Smooth muscle cell (in vitro differentiated cells): Measurements from ENCODE around the gene ZDHHC8. TPM values are rescaled to one million over a fixed set of nuclear protein-coding genes. Genes with fewer than 3 reads are reported as not detected.

Experiments
- DNase-seq: peaks from one replicate; lab custom pipeline; 2025; ENCODE audit not compliant: unreplicated experiment; lab: John Stamatoyannopoulos, UW
- H2AFZ ChIP-seq: fragments of 200-600 bp; sonication (generic); 2 replicates; pipeline ENCODE4 v1.6.0; 2016; ENCODE audit warnings: antibody characterized with exemption, low read depth, mild to moderate bottlenecking
- H3F3A ChIP-seq: fragments of 200-600 bp; sonication (generic); 2 replicates; pipeline ENCODE4 v1.6.0; 2017; ENCODE audit warnings: antibody characterized with exemption, low read depth
- H3K27ac ChIP-seq: fragments of 200-600 bp; sonication (generic); 2 replicates; pipeline ENCODE4 v1.5.1; 2016; ENCODE audit warnings: low read depth, mild to moderate bottlenecking
- H3K27me3 ChIP-seq: fragments of 200-600 bp; sonication (generic); 2 replicates; pipeline ENCODE4 v1.6.1; 2016; ENCODE audit warnings: low read depth, mild to moderate bottlenecking
- H3K36me3 ChIP-seq: fragments of 200-600 bp; sonication (generic); 2 replicates; pipeline ENCODE4 v1.5.1; 2016; ENCODE audit warnings: low read depth
- H3K4me1 ChIP-seq: fragments of 200-600 bp; sonication (generic); 2 replicates; pipeline ENCODE4 v1.5.1; 2016; ENCODE audit warnings: low read depth
- H3K4me2 ChIP-seq: fragments of 200-600 bp; sonication (generic); 2 replicates; pipeline ENCODE4 v1.6.0; 2016; ENCODE audit warnings: mild to moderate bottlenecking
- H3K4me3 ChIP-seq: fragments of 200-600 bp; sonication (generic); 2 replicates; pipeline ENCODE4 v1.5.1; 2016; ENCODE audit warnings: mild to moderate bottlenecking
- H3K79me2 ChIP-seq: fragments of 200-600 bp; sonication (generic); 2 replicates; pipeline ENCODE4 v1.6.0; 2016; ENCODE audit warnings: low read depth, mild to moderate bottlenecking
- H3K9ac ChIP-seq: fragments of 200-600 bp; sonication (generic); 2 replicates; pipeline ENCODE4 v1.6.0; 2016; ENCODE audit warnings: low read depth
- H3K9me3 ChIP-seq: fragments of 200-600 bp; sonication (generic); replicated peaks from 2 replicates; pipeline ENCODE4 v1.5.1; 2016; ENCODE audit warnings: low read depth
- H4K20me1 ChIP-seq: fragments of 200-600 bp; sonication (generic); 2 replicates; pipeline ENCODE4 v1.6.0; 2016; ENCODE audit warnings: low read depth
- WGBS: methylation state at CpG from one replicate; pipeline ENCODE4 v1.1.7; 2016; ENCODE audit warnings: low lambda C conversion rate; 5-methylcytosine and 5-hydroxymethylcytosine counted together
- polyA plus RNA-seq: library from polyadenylated mRNA; unstranded; fragments of >200 nt; fragmentation: Nextera tagmentation; extraction: Ambion mirVana; gene quantifications from 2 replicates; pipeline ENCODE4 v1.2.1, GENCODE V29; 2016
- total RNA-seq: library from RNA; depleted of rRNA; stranded (reverse); fragments of >200 nt; gene quantifications from 2 replicates; pipeline ENCODE4 v1.2.3, GENCODE V29; 2014
- TF ChIP-seq, protein P1 (sequence below): fragments of 200-600 bp; sonication (generic); IDR thresholded peaks from 2 replicates; pipeline ENCODE4 v1.5.1; 2017; ENCODE audit warnings: borderline replicate concordance, mild to moderate bottlenecking, antibody characterized with exemption; ENCODE audit not compliant: insufficient read depth, poor library complexity, severe bottlenecking

Gene ZDHHC8
- total and polyA plus RNA-seq, 2 experiments from 2014 or later, result 12.7 to 53.9 TPM

DNA sequence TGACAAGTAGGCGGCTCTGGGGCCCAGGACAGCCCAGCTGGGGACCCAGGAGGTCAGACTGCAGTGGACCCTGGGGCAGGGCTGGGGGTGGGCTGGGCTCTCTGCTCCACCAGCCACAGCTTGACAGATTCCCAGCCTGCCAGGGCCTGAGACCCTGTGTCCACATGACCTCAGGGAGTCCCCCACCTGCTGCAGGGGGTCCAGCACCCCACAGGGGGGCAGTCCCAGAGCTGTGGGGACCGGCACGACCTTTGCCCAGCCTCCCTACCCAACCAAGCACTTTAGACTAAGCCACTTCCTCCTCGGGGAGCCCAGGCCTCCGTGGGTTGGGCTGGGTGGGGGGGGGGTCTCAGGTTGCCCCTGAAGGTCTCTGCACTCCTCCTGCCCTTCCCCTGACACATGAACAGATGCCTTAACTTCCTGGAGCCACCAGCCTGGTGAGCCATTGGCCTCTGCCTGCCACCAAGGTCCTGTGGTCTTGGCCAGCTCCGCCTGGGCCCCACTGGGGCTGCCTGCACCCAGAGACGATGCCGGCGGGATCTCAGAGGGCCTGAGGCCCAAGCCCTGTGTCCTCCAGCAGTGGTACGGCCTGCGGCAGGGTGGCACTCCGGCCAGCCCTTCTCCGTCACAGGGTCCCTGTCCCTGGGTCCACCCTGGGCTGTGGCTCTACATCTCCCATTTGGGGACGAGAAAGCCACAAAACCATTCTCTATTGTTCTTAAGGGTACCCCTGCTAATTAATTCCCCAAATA lies 15.8 kb downstream of the ZDHHC8 start:
- Histone ChIP-seq H3F3A (no peaks in the 10 kb centered on the region), H4K20me1 (peaks cover 15% of the 10 kb centered on the region), H2AFZ (no peak overlapping the region), H3K4me2 (no peak overlapping the region), H3K36me3 (no peaks in the 10 kb centered on the region), H3K4me3 (no peak overlapping the region), H3K4me1 (no peaks in the 10 kb centered on the region), H3K79me2 (no peaks in the 10 kb centered on the region), H3K9me3 (no peaks in the 10 kb centered on the region), H3K9ac (no peak overlapping the region), H3K27me3 (no peaks in the 10 kb centered on the region), H3K27ac (no peak overlapping the region)
- TF ChIP-seq, protein P1, sequence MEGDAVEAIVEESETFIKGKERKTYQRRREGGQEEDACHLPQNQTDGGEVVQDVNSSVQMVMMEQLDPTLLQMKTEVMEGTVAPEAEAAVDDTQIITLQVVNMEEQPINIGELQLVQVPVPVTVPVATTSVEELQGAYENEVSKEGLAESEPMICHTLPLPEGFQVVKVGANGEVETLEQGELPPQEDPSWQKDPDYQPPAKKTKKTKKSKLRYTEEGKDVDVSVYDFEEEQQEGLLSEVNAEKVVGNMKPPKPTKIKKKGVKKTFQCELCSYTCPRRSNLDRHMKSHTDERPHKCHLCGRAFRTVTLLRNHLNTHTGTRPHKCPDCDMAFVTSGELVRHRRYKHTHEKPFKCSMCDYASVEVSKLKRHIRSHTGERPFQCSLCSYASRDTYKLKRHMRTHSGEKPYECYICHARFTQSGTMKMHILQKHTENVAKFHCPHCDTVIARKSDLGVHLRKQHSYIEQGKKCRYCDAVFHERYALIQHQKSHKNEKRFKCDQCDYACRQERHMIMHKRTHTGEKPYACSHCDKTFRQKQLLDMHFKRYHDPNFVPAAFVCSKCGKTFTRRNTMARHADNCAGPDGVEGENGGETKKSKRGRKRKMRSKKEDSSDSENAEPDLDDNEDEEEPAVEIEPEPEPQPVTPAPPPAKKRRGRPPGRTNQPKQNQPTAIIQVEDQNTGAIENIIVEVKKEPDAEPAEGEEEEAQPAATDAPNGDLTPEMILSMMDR, result no peak
- no peak for DNase-seq
- 94% methylated on average over 13 of the region's 14 CpGs for WGBS

GRCh38 chr22:20148414-20148813 lies 16.8 kb downstream of the ZDHHC8 start:
- DNase-seq, result no peak
- H3K79me2 ChIP-seq, result no peaks in the 10 kb centered on the region

GRCh38 chr22:20149257-20150250 lies 17.9 kb downstream of the ZDHHC8 start:
- Histone ChIP-seq H3K4me2 (no peak overlapping the region), H2AFZ (no peak overlapping the region), H3K9me3 (no peaks in the 10 kb centered on the region), H3K4me3 (no peak overlapping the region), H3K9ac (no peak overlapping the region), H3F3A (no peaks in the 10 kb centered on the region), H3K79me2 (no peaks in the 10 kb centered on the region), H3K4me1 (no peaks in the 10 kb centered on the region), H3K36me3 (no peaks in the 10 kb centered on the region), H4K20me1 (peaks cover 14% of the 10 kb centered on the region), H3K27ac (no peak overlapping the region), H3K27me3 (no peaks in the 10 kb centered on the region)
- no peak for DNase-seq
- WGBS, result 92% methylated on average over 29 of the region's 32 CpGs
- TF ChIP-seq, protein P1, result no peak

More at GRCh38 chr22:20148414-20148813, 16.8 kb downstream of the ZDHHC8 start:
- no peak overlapping the region for H2AFZ ChIP-seq
- H3K27ac ChIP-seq, result no peak overlapping the region
- 97% methylated on average over 13 of the region's 18 CpGs for WGBS
- H4K20me1 ChIP-seq, result peaks cover 14% of the 10 kb centered on the region
- TF ChIP-seq, protein P1, result no peak
- no peak overlapping the region for H3K4me2 ChIP-seq
- H3F3A ChIP-seq, result no peaks in the 10 kb centered on the region
- no peaks in the 10 kb centered on the region for H3K36me3 ChIP-seq
- no peak overlapping the region for H3K9ac ChIP-seq
- no peaks in the 10 kb centered on the region for H3K4me1 ChIP-seq
- no peak overlapping the region for H3K4me3 ChIP-seq
- no peaks in the 10 kb centered on the region for H3K9me3 ChIP-seq
- H3K27me3 ChIP-seq, result no peaks in the 10 kb centered on the region
